H9 (cell line): ENCODE results near the gene C8G. TPM values are rescaled to one million over a fixed set of nuclear protein-coding genes. Genes with fewer than 3 reads are reported as not detected.
A peak's percentile ranks its signal among the peaks of the same experiment; 100 is the strongest.

Experiments
- DNase-seq: peaks from one replicate; pipeline ENCODE4 v3.0.0-alpha.2; 2017
- H2AFZ ChIP-seq: one replicate; pipeline ENCODE4 v1.6.1; 2013; ENCODE audit warnings: mild to moderate bottlenecking, low read length, control low read depth, moderate library complexity
- H2AK5ac ChIP-seq: 2 replicates; pipeline ENCODE4 v1.6.1; 2013; ENCODE audit warnings: low read length, control low read depth, mixed read lengths; ENCODE audit not compliant: insufficient read length
- H2BK120ac ChIP-seq: one replicate; pipeline ENCODE4 v1.6.1; 2013; ENCODE audit warnings: low read depth, mild to moderate bottlenecking, low read length, control low read depth, inconsistent platforms; ENCODE audit not compliant: poor library complexity, severe bottlenecking
- H2BK12ac ChIP-seq: 2 replicates; pipeline ENCODE4 v1.6.1; 2013; ENCODE audit warnings: low read length, control low read depth, mixed read lengths, low read depth; ENCODE audit not compliant: insufficient read length
- H2BK15ac ChIP-seq: 2 replicates; pipeline ENCODE4 v1.6.1; 2013; ENCODE audit warnings: low read depth, low read length, control low read depth
- H2BK20ac ChIP-seq: one replicate; pipeline ENCODE4 v1.6.1; 2013; ENCODE audit warnings: low read depth, mild to moderate bottlenecking, low read length, control low read depth, inconsistent platforms; ENCODE audit not compliant: poor library complexity, severe bottlenecking
- H2BK5ac ChIP-seq: 2 replicates; pipeline ENCODE4 v1.6.1; 2013; ENCODE audit warnings: low read length, control low read depth, mixed read lengths; ENCODE audit not compliant: insufficient read length
- H3K14ac ChIP-seq: 2 replicates; pipeline ENCODE4 v1.6.1; 2013; ENCODE audit warnings: low read length, control low read depth; ENCODE audit not compliant: insufficient read depth
- H3K18ac ChIP-seq: 2 replicates; pipeline ENCODE4 v1.6.1; 2013; ENCODE audit warnings: low read depth, mild to moderate bottlenecking, mixed read lengths, low read length, control low read depth; ENCODE audit not compliant: insufficient read length
- H3K23ac ChIP-seq: 2 replicates; pipeline ENCODE4 v1.6.1; 2013; ENCODE audit warnings: low read length, control low read depth, mixed read lengths, low read depth; ENCODE audit not compliant: insufficient read length
- H3K23me2 ChIP-seq: 2 replicates; pipeline ENCODE4 v1.6.1; 2013; ENCODE audit warnings: low read depth, mild to moderate bottlenecking, mixed read lengths, low read length, control low read depth; ENCODE audit not compliant: insufficient read length, poor library complexity, severe bottlenecking
- H3K27ac ChIP-seq: 2 replicates; pipeline ENCODE4 v1.5.1; 2013; ENCODE audit warnings: low read length, control low read depth, mixed read lengths, low read depth; ENCODE audit not compliant: insufficient read length
- H3K27me3 ChIP-seq: 2 replicates; pipeline ENCODE4 v1.6.1; 2013; ENCODE audit warnings: low read length, control low read depth, inconsistent platforms; ENCODE audit not compliant: insufficient read depth
- H3K4ac ChIP-seq: 2 replicates; pipeline ENCODE4 v1.6.1; 2013; ENCODE audit warnings: low read depth, mild to moderate bottlenecking, control low read depth, inconsistent platforms, low read length, moderate library complexity
- H3K4me1 ChIP-seq: 2 replicates; pipeline ENCODE4 v1.6.1; 2013; ENCODE audit warnings: low read length, control low read depth, inconsistent platforms; ENCODE audit not compliant: insufficient read depth
- H3K4me2 ChIP-seq: 2 replicates; pipeline ENCODE4 v1.6.1; 2013; ENCODE audit warnings: low read length, control low read depth, mixed read lengths; ENCODE audit not compliant: insufficient read length, insufficient read depth
- H3K56ac ChIP-seq: 2 replicates; pipeline ENCODE4 v1.6.1; 2013; ENCODE audit warnings: low read depth, mild to moderate bottlenecking, mixed read lengths, low read length, control low read depth; ENCODE audit not compliant: insufficient read length
- H3K79me1 ChIP-seq: 2 replicates; pipeline ENCODE4 v1.6.1; 2013; ENCODE audit warnings: low read depth, mild to moderate bottlenecking, moderate library complexity, low read length, control low read depth, inconsistent platforms; ENCODE audit not compliant: insufficient read depth, poor library complexity, severe bottlenecking
- H3K79me2 ChIP-seq: 2 replicates; pipeline ENCODE4 v1.6.1; 2013; ENCODE audit warnings: low read length, control low read depth, inconsistent platforms; ENCODE audit not compliant: insufficient read depth
- H3K9ac ChIP-seq: 2 replicates; pipeline ENCODE4 v1.6.1; 2013; ENCODE audit warnings: low read length, control low read depth, mixed read lengths; ENCODE audit not compliant: insufficient read length; ENCODE audit errors: extremely low read depth
- H3K9me3 ChIP-seq: one replicate; pipeline ENCODE4 v1.6.1; 2013; ENCODE audit warnings: low read depth, low read length, inconsistent platforms; ENCODE audit not compliant: control insufficient read depth
- H3T11ph ChIP-seq: one replicate; pipeline ENCODE4 v1.6.1; 2013; ENCODE audit warnings: mild to moderate bottlenecking, low read length, control low read depth, inconsistent platforms
- H4K20me1 ChIP-seq: one replicate; pipeline ENCODE4 v1.6.1; 2013; ENCODE audit not compliant: control insufficient read depth, insufficient read length, insufficient read depth
- H4K5ac ChIP-seq: 2 replicates; pipeline ENCODE4 v1.6.1; 2013; ENCODE audit warnings: low read depth, mild to moderate bottlenecking, mixed read lengths, low read length, control low read depth; ENCODE audit not compliant: insufficient read length
- H4K8ac ChIP-seq: replicated peaks from 2 replicates; pipeline ENCODE4 v1.6.1; 2013; ENCODE audit warnings: low read length, control low read depth, mixed read lengths, low read depth; ENCODE audit not compliant: insufficient read length
- H4K91ac ChIP-seq: 2 replicates; pipeline ENCODE4 v1.6.1; 2013; ENCODE audit warnings: low read depth, mild to moderate bottlenecking, moderate library complexity, mixed read lengths, low read length, control low read depth; ENCODE audit not compliant: insufficient read length
- H3K27ac Mint-ChIP-seq, 3 experiments: 2 replicates in 2 of 3; 3 replicates in 1 of 3; pipeline ENCODE4 v1.8.0; 2020 to 2021; ENCODE audit warnings: mixed read lengths in 3 of 3, mild to moderate bottlenecking in 1 of 3, moderate library complexity in 1 of 3
- H3K27me3 Mint-ChIP-seq: 2 replicates; pipeline ENCODE4 v1.8.0; 2021; ENCODE audit warnings: low read depth, mild to moderate bottlenecking, moderate library complexity, mixed read lengths
- H3K36me3 Mint-ChIP-seq, 3 experiments: 2 replicates in 2 of 3; 3 replicates in 1 of 3; pipeline ENCODE4 v1.8.0; 2020 to 2021; ENCODE audit warnings: low read depth in 3 of 3, mixed read lengths in 3 of 3; ENCODE audit not compliant: insufficient read depth in 1 of 3
- H3K4me1 Mint-ChIP-seq, 2 experiments: 2 replicates each; pipeline ENCODE4 v1.8.0; 2020; ENCODE audit warnings: mixed read lengths in 2 of 2
- H3K4me3 Mint-ChIP-seq, 2 experiments: 2 replicates in 1 of 2; 3 replicates in 1 of 2; pipeline ENCODE4 v1.8.0; 2020 to 2021; ENCODE audit warnings: mild to moderate bottlenecking in 2 of 2, mixed read lengths in 2 of 2, moderate library complexity in 1 of 2
- H3K9me3 Mint-ChIP-seq, 2 experiments: 2 replicates in 1 of 2; 3 replicates in 1 of 2; pipeline ENCODE4 v1.8.0; 2020; ENCODE audit warnings: mild to moderate bottlenecking in 2 of 2, mixed read lengths in 2 of 2, moderate library complexity in 1 of 2
- CTCF ChIP-seq: fragments of 200-600 bp; sonication (generic); conservative IDR thresholded peaks from 3 replicates; pipeline ENCODE4 v1.8.0; 2021; ENCODE audit warnings: antibody characterized with exemption, mild to moderate bottlenecking
- WGBS: extraction: QIAGEN DNeasy Blood & Tissue Kit; methylation state at CpG from one replicate; pipeline ENCODE4 v1.1.7; 2013; ENCODE audit warnings: missing lambda C conversion rate, low lambda C conversion rate, mixed read lengths; ENCODE audit not compliant: insufficient read length; ENCODE audit errors: extremely low coverage; 5-methylcytosine and 5-hydroxymethylcytosine counted together
- total RNA-seq: library from RNA; stranded (reverse); gene quantifications from 2 replicates; pipeline ENCODE4 v1.2.1, GENCODE V29; 2021

Gene C8G
- total RNA-seq, 1 experiment from 2014 or later, result 0.96 TPM

GRCh38 chr9:136944212-136944518, 878 bp upstream of the C8G start:
- no peak for TF ChIP-seq CTCF
- Histone ChIP-seq H3K18ac (no peak overlapping the region), H3K23me2 (peaks cover 3% of the 10 kb centered on the region), H4K5ac (no peak overlapping the region), H3K27me3 (no peaks in the 10 kb centered on the region), H4K8ac (no peak overlapping the region), H3K4me1 (no peaks in the 10 kb centered on the region), H2AK5ac (no peak overlapping the region), H3K27ac (no peak overlapping the region), H3K4me2 (peak overlapping the region; percentile 60), H3K4ac (no peak overlapping the region), H4K91ac (no peak overlapping the region), H3T11ph (no peak overlapping the region), H4K20me1 (no peaks in the 10 kb centered on the region), H3K9me3 (no peaks in the 10 kb centered on the region), H2BK20ac (no peak overlapping the region), H2BK12ac (no peak overlapping the region), H3K14ac (no peak overlapping the region), H3K79me2 (no peaks in the 10 kb centered on the region), H3K9ac (no peak overlapping the region), H2BK5ac (no peak overlapping the region), H3K23ac (no peak overlapping the region), H3K56ac (no peak overlapping the region), H2AFZ (no peak overlapping the region), H3K79me1 (no peaks in the 10 kb centered on the region), H2BK15ac (no peak overlapping the region), H2BK120ac (no peak overlapping the region)
- no peak for DNase-seq
- Mint-ChIP-seq H3K27ac (no peak overlapping the region), H3K27me3 (peaks cover 3% of the 10 kb centered on the region; the same call in 1 of the 2 replicates), H3K36me3 (peaks cover 2 to 33% (median 28%) of the 10 kb centered on the region in 3 experiments; a peak in 5 of 7 replicates), H3K9me3 (no peaks in the 10 kb centered on the region), H3K4me1 (peaks cover 10 to 18% of the 10 kb centered on the region in 2 experiments), H3K4me3 (peak overlapping the region; percentile 68 to 82)
- WGBS, result no CpG with 5 or more reads among the region's 45 CpGs
